HK-2 (cell line): Measurements from ENCODE around the gene SMOC2.
"Not testable (repeated sequence)": the region's sequence is repeated elsewhere in the genome, so short reads cannot be mapped to it uniquely, and the experiment has no call there.

Experiments
- DNase-seq: peaks from one replicate; pipeline ENCODE4 v3.0.0-alpha.2; 2018; ENCODE audit not compliant: unreplicated experiment

Gene SMOC2

DNA sequence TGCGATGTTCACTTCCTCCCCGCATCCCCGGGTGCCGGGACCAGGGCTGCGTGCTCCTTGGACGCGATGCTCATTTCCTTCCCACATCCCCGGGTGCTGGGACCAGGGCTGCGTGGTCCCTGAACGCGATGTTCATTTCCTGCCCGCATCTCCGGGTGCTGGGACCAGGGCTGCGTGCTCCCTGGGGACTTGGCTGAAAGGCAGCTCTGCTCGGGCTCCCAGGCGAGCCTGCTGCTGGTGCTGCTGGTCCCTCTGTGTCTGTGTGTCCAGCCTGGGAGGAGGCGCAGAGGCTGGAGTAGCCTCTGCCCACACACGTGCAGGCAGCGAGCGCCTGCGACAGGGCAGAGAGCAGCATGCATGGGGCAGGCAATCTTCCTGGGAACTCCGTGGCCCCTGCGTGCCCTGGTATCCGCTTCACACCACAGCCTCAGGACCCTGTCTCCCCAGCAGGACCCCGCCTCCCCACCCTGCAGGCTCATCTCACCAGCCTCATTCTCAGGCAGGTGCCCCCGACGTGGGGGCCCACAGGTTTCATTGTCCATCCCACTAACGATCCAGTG, 132.4 kb downstream of the SMOC2 start:
- not testable (repeated sequence) for DNase-seq

DNA sequence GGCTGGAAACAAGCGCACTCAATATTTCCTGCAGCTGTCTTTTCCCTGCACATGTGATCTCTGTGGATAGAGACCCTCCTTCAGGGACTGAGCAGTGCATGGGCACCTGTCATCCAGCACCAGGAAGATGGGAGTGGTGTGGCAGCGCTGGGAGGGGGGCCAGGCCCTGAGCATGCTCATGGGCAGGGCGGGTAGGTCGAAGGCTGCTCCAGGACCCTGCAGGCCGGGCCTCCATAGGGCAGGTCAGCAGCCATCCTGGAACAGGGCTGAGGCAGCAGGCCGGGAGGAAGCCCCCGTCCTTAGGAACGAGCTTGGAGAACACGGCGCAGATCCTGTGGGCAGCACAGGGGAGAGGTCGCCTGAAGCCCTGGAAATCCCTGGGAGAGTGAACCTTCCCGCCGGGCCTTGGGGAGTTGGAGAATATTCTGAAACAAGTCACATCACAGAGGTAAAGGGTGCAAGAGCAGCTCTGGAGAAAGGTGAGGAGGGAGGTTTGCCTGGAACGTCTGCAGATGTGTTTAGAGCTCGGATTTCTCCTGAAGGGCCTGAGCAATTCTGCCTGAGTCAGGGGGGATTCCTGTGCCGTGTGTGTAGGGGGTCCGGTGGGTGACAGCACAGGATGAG, 133.2 kb downstream of the SMOC2 start:
- DNase-seq: no peak

DNA sequence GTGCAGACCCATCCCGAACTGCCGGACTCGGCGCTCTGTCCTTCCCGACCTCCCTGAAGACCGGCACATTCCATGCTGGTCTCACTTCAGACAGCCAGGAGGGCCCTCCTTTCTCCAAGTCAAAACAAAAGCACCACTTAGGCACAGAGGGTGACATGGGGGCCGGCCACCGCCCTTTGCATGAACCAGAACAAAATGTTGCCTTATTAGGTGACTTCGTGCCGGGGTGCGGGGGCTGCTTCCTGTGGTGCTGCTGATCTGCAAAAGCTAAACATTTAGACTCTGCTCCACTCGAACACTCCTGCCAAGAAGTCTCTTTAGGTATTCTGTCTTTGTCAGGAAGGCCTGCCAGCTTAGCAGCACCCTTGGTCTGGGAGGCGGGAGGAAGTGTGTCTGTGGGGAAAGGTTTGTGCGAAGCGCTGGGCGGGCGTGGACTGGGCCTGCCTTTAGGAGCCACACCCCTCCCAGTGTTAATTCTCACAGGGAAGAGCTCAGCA, 133.8 kb downstream of the SMOC2 start:
- DNase-seq: no peak

DNA sequence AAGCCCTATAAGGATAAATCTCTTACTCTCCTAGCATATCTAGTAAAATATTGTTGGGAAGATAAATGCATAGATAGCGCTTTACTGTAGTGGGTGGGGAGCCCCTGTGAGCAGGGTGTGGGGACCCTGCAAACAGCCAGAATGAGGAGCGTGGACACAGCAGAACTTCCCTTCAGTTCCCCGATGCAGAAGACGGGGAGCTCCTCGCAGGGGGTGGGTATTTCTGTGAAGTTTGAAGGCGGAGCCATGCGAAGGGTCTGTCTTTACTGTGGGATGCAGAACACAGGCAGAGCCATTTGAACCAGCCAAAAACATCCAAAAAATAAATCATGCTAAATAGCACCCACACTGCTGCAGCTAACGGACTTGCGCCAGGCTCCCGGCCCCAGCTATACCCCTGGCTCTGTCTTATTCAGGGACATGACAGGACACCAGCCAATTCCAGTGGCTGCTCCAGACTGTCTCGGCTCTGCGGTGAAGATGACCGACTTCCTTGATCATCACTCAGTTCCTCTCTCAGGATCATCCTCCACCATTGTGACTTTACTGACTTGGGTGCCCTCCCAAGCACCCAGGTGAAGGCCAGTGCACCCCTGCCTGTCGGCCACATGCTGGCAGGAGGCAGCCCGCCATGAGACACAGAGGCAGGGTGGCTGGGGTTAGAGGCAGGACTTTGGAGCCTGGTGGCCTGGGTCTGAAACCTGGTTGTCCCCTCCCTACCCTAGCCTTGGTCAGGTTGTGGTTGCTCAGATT, 134.5 kb downstream of the SMOC2 start:
- no peak for DNase-seq

DNA sequence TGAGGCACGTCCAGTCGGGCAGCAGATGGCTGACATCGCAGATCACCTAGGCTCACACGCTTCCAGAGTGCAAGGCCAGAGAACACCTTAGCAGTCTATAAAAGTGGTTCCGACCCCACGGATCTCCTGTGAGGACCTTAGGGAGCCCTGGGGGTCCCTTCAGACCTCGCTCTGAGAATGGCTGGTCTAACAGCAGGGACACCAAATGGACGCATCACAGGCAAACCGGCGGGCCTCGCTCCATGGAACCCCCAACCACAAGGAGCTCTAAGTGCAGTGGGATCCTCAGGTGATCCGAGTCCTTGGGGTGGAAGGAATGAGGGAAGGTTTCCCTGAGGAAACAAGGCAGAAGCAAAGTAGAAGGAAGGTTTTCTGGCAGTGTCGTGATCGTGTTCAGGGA, 135.4 kb downstream of the SMOC2 start:
- DNase-seq: no peak

DNA sequence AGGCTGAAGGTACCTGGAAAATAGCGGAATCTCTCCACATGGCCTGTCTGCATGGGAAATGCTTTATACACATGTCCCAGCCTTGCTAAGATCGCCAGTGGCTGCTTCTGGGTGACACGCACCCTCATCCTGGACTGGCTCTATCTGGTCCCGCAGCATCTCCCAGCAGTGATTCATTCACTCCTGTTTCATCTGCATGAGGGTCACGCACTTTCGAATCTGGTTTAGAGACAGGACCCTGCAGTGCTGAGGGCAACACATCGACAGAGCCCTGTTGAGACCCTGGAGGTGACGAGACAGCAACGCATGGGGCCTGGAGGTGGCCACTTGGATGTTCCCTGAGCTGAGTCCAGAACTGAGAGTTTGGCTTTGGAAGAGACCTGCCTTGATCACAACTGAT, 136.5 kb downstream of the SMOC2 start:
- DNase-seq: no peak

DNA sequence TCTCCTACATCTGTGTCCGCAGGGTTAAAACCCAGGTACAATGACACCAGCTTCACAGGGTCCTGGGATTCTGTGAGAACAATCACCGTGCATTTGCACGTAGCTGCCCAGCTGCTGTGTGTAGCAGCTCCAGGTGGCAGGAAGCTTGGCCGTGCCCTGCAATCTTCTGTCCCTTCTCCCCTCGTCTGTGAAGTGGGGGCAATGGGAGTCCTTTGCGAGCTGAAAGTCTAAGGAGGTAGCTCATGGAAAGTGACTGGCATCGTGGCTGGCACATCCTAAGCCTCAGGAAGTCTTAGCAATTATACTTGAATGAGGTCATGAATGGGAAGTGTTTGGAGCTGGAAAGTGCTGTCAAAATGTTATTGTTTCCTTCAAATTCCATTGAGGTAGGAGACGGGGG, 137.1 kb downstream of the SMOC2 start:
- no peak for DNase-seq

DNA sequence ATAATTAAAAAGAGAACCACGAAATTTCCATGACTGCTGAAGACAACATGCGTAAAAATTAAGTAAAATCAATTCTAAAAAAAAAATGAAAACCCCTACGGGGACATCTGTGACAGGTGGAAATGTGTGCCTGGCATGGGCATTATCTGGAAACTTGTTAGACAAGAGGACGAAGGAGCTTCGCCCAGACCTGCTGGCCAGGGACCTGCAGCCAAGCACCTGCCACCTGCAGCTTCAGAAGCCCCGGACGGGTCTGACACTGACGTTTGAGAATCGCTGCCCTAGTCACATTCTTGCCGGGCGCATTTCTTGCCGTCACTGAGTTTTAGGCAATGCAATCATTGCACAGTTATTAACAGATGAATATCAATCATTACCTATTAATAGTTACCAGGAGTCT, 140.3 kb downstream of the SMOC2 start:
- no peak for DNase-seq

DNA sequence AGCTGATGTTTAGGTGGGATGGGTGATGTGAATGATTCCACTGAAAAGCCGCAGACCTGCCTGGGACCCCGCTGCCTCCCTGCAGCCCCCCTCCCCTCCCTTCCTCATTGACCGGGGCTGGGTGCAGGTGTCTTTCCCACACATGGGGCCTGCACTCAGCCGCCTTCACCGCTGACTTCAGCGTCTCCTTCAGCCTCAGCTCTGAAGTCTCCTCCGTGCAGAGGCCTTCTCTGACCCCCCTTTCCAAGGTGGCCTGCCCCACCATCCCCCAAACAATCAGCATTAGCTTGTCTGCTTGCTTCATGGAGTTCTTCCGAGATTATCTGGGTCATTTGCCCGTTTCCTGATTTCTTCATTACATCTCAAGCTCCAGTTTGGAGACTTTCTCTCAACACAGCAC, 140.7 kb downstream of the SMOC2 start:
- no peak for DNase-seq

DNA sequence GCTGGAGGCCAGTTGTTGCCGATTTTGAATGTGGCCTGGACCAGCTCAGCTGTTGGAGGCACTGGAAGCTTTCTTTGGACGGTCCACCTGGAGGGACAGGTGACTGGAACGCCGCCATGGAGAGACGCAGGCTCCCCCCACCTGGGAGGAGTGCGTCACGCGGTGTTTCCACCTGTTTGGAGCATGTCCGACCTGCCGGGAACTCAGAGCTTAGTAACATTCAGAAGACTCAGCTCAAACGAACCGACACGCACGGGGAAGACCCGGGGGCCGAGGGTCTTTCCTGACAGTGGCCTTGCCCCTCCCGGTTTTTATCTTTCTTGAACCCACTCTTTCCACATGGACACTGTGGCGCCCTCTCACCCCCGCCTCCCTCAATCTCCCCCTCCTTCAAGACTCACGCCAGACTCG, 141.6 kb downstream of the SMOC2 start:
- DNase-seq: no peak

DNA sequence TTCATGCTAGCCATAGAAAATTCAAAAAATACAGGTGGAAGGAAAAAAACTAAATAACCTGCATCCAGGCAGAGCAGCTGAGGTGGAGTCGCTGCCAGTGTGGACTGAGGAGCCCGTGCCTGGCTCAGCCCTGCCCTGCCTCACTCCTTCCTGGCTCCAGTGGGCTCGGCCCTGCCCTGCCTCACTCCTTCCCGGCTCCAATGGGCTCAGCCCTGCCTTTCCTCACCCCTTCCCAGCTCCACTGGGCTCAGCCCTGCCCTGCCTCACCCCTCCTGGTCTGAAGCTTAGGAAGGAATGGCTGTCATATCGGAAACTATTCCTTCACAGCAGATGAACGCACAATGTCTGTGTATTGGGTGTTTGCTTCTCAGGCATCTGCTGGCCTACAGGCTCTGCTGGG, 142.1 kb downstream of the SMOC2 start:
- DNase-seq: no peak

DNA sequence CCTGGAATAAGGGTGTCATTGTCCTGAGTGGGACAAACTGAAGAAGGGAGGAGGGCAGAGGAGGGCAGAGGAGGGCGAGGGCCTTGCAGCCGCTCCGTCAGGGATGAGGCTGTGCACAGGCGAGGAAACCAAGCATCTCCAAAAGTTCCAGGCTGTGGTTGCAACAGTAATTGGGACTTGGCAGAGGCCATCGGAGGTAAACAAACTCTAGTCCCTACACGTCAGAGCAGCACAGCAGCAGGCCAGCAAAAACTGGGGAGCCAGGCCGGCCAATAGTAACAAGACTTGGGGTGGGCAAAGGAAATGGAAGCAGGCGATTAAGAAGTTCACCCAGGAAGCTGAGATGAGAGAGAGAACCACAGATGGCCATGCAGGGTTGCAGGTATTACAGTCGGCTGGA, 142.8 kb downstream of the SMOC2 start:
- DNase-seq: no peak

DNA sequence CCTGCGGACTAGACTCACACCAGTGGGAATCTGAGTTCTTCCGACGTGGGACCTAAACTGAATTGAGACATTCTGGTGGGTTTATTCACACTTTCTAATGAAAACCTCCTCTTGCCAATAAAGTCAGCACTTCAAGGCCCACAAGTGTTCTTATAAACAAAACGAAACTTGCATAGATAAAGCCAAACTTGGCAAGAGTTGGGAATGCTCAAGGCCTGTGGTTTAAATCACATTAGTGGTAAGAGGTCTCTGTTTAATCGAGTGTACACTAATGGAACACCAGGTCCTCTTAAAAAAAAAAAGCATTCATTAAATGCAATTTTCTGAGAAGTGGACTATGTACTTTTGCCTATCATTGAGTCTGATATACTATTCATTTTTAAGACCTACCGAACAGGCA, 143.3 kb downstream of the SMOC2 start:
- DNase-seq: no peak

DNA sequence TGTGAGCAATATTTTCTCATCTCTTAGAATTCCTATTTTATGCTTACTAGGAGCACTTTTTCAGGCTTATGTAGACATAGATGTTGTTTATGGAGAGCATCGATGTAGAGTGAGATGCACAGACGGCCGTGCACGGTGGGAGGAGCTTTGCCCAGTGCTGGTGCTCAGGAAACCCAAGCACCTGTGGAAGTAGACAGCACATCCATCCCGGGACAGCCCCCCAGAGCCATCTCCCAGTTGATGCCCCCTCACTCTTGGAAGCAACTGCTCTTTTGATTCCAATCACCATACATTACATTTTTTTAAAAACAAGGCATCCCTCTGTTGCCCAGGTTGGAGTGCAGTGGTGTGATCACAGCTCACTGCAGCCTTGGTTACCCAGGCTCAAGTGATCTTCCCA, 143.7 kb downstream of the SMOC2 start:
- DNase-seq: no peak

DNA sequence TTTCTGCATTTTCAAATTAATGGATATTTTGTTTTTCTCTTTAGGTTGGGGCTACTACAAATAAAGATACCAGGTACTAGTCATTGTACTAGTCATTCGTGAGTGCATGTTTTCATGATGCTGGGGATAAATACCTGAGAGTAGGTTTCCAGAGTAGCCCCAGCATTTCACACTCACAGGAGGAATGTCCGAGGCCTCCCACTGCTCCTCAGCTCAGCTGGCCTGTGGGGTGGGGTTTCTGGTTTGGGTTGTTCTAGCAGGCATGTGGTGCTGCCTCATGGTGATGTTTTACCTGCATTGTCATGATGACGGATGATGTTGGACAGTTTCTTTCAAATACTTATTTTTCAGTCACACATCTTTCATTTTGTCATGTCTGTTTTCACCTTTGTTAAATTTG, 144.5 kb downstream of the SMOC2 start:
- no peak for DNase-seq

DNA sequence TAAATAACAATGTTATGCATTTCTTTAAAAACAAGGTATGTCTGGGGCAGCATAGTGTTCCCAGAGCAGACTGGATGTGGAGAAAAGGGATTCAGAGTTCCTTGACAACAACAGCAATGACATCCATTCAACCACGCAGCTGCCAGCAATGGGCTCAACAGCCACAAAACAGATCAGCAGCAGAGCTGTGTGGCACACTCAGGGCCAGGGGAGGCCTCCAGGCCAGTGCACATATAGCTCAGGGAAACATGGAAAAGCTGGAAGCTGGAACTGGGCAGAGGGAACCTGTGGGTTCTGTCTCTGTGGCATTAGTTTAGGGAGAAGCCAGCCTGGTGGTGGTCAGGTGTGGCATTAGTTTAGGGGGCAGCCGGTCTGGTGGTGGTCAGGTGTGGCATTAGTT, 148.3 kb downstream of the SMOC2 start:
- no peak for DNase-seq

DNA sequence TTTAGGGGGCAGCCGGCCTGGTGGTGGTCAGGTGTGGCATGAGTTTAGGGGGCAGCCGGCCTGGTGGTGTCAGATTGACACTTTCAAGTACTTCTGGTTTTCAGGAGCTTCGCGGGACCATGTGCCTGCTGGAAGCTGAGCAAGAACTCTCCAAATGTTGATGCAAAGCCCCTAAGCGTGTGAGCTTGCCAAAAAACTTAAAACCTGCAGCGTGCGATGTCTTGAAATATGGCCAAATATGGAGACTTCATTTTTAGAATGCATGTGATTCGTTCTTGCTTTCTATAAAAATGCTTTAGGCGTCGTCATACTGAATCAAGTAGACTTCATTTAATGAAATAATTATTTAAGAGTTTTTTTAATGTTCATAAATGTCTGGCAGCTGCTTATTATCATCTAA, 149.4 kb downstream of the SMOC2 start:
- no peak for DNase-seq

DNA sequence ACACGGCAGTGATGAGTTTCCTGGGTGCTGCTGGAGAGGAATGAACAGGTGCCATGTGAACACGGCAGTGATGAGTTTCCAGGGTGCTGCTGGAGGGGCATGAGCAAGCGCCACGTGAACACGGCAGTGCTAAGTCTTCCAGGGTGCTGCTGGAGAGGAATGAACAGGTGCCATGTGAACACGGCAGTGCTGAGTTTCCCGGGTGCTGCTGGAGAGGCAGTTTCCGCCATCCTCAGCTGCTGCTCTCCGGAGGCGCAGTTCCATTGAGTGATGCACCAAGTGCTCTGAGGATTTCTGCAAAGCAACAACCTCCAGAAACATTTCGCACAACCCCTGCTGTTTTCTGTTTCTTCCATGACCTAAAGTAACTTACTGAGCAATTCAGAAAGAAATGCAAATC, 155.4 kb downstream of the SMOC2 start:
- no peak for DNase-seq

DNA sequence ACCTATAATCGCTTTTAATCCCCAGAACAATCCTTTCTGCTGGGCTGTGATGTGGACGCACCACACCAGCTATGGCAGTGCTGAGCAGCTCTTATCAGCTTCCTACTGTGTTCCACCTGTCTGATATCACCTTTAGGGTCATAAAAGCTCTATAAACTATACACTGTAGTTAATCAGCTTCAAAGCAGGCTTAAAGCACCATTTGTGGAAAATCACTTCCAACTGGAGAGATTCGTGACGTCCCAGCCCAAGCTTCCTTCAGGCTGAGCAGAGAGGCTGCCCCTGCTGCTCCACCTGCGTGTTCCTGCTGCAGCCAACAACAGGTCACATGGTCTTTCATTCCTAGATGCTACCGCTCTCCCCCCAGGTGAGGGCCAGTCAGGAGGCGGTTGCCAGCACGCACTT, 156.5 kb downstream of the SMOC2 start:
- DNase-seq: no peak

DNA sequence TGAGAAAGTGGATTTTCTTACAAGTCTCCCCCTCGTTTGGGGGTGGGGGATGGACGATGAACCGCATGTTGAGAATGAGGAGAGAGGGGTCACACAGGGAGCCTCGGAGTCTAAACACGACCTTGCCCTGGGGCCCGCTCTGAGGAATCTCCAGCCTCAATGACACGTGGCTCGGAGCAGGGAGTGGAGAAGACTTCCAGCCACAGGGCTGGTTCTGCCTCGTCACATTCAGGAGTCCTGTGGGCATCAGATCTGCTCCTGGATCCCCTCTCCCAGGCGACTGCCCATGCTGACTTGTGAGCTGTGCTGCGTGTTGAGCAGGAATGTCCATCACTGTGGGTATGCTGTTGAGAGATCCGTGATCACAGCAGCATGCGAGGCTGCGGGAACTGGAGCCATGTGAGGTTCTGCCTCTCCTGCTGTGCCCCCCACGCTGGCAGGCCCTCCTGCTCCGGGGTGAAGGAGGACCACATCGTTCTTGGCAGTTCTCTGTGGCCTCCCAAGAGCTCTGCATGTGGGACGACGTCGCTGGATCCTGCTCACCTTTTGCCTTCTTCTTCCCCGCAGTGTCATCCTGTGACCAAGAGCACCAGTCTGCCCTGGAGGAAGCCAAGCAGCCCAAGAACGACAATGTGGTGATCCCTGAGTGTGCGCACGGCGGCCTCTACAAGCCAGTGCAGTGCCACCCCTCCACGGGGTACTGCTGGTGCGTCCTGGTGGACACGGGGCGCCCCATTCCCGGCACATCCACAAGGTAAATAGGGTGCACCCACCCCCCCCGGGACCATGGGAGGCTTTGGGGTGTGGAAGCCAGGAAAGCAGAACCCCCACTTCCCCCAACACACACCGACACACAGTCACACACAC, 157.5 kb downstream of the SMOC2 start:
- no peak for DNase-seq

DNA sequence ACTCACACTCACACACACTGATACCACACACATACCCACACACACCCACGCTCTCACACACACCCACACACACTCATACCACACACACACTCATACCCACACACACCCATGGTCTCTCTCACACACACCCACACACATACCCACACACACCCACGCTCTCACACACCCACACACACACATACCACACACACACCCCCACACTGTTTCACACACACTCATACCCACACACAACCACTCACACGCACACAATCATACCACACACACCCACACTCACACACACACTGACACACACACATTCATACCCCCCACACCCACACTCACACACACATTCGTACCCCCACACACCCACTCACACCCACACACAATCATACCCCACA, 158.1 kb downstream of the SMOC2 start:
- DNase-seq: no peak

DNA sequence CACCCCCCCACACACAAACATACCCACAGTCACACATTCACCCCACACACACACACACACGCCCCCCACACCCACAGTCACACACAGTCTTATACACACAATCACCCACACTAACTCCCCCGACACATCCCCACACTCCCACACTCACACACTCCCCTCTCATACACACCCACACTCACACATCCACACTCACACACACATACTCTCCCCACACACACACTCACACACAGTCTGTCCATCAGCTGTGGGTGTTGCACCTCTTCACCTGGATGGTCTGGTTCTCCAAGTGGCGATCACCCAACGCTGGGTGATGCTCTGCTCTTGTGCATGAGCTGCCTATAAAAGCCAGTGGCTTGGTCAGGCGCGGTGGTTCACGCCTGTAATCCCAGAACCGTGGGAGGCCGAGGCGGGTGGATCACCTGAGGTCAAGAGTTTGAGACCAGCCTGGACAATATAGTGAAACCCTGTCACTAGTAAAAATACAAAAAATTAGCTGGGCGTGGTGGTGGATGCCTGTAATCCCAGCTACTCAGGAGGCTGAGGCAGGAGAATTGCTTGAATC, 158.9 kb downstream of the SMOC2 start:
- no peak for DNase-seq
